HG03196 (cell line): ENCODE data around the gene DUSP6.

Experiments used
- ATAC-seq: cut with Tn5 transposase; IDR thresholded peaks from one replicate; pipeline ENCODE4 v1.9.1; 2021; ENCODE audit not compliant: unreplicated experiment

Gene DUSP6

DNA sequence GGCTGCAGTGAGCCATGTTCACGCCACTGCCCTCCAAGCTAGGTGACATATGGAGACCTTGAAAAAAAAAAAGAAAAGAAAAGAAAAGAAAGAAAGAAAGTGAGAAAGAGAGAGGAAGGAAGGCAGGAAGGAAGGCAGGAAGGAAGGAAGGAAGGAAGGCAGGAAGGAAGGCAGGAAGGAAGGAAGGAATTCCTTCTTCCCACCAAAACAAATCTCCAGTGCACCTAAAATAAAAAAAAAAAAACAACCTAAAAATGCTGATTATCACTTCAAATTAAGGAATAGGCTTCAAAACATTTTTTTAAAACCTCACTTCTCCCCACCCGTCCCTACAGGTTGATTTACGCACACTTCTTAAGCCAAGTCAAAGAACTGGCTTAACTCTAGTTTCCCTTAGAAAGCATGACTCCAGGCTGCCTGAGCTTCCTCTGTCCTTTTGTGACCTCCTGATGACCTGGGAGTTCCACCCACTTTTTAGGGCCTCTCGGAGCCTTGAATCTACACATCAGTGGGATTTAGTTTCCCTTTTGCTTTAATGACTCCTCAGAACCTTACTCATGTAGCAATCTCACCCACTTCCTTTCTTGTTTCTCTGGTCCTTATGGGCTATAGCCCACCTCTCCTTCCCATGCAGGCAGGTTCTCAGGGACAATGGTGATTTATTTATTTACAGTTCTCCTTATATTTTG is 18.6 kb downstream of the DUSP6 start:
- ATAC-seq, result peak; percentile 97

DNA sequence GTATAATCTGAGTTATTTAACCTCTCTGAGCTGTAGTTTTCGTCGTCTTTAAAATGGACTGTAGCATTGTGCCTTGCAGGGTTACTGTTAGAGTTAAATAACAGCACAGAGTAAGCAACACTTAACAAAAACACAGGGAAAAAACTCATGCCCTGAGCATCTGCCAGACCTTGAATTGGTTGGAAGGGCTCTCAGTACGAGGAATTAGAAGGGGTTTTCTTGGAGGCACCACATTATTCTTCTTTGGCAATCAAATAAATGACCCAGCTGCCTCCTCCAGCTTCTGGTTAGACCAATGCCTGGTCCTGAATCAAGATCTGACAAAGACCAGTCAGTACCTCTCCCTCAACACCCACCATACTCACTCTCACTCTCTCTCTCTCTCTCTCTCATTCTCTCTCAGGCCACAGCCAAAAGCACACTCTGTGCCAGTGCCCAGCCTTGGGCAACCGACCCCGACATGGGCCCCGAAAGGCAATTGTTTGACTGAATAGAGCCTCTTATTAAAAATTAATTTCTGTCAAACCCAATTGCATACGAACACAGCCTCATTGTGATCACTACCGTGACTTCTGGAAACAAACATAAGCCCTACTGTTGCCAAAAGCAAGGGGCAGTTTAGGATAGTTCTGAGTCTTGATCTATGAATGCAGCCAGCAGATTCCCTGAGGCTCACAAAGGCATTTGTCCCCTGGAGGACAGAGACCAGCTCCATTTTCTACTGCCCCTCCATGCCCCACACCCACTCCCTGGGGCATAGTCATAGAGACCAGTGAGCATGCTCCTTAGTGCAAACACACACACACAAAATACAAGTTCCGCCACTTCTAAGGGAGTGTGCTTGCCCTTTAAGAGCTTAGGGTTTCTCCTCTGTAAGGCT is 23.9 kb downstream of the DUSP6 start:
- no peak for ATAC-seq

DNA sequence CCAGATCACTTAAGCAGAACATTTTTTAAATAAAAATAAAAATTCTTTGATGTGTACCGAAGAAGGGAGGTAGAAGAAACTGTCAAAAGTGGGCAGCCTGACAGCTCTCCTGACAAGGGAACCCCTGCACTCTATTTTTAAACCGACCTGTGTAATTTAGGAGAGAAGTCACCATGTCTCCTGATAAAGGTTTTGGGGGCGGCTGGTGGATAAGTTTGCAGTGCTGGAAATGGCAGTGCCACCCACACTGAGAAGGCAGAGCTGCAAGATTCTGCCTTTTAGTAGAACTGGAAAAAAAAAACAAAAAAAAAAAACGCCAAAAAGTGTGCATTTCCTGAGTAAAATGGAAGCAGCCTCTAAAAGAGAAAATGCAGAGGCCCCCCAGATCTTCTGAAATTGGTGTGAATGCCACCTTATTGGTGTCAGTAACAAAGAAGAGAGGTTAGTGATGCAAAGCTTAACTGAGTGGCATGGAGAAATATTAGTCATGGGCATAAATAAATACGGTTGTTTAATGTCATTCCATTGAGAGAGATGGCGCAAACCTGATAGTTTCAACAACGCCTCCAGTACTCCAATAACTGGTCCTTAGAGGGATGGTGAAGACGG is 24.7 kb downstream of the DUSP6 start:
- no peak for ATAC-seq

DNA sequence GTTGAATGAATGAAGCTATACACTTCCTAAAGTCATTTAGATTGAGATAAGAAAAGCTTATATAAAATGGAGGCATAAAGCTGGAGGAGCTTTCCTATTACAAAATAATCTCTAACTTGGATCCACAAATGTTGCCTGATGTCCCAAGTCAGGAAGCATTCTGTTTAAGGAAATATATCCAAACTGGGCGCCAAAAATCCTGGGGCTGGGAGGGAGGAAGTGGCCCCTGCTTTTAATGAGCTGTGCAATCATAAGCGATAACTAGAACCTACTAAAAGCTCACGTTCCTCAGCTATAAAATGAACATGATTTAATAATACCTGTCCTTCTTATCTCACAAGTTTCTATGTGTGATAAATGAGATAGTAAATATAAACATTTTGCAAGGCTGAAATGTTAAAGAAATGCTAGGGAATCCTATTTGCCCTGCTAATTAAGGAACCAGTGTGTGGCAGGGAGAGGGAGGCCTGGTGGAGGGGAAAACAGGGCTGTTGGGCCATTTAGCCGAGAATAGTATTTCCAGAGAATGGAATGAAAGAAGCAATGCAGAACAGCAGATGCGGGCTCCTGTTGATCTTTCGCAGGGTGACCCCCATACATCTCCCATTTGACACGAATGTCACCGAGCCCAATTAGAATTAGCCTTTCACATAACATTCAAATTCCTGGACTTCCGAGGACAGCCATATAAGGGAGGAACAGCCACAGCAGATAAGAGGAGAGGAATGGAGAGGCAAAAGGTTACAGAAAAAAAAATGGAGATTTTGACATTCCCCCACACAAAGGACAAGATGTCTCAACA is 25.9 kb downstream of the DUSP6 start:
- no peak for ATAC-seq

DNA sequence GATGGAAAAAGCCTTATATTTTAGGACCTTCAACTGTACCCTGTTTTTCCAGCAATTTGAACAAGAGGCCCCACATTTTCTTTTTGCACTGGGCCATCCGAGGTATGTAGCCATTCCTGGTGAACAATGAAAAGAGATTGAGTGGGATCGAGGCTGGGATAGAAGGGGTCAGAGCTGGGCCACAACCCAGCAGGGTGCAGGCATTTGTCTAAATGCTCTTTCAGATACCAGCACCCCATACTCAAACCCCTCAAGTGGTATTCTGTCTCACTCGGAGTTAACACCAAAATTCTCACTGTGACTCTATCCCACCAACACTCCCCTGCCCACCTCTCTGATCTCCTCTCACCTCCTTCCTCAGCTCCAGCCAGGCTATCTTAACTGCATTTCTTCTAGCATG is 26.8 kb downstream of the DUSP6 start:
- ATAC-seq, result no peak

DNA sequence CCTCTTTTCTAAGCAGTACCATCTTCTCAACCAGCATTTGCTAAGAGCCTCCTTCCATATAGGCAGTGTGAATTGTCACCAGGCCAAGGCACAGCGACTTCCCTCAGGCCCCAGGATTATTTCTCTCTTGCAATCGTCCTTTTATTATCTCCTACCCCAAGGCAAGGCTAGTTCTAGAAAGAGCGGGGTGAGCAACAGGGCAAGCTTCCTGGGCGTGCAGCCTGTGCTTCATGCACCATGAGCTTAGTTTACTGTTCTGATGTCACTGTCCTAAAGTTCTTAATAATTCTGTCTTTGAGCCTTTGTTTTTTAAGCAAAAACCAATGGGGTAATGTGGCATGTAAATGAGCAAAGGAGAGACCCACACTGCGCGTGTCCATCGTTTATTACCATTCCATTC is 27.9 kb downstream of the DUSP6 start:
- no peak for ATAC-seq

DNA sequence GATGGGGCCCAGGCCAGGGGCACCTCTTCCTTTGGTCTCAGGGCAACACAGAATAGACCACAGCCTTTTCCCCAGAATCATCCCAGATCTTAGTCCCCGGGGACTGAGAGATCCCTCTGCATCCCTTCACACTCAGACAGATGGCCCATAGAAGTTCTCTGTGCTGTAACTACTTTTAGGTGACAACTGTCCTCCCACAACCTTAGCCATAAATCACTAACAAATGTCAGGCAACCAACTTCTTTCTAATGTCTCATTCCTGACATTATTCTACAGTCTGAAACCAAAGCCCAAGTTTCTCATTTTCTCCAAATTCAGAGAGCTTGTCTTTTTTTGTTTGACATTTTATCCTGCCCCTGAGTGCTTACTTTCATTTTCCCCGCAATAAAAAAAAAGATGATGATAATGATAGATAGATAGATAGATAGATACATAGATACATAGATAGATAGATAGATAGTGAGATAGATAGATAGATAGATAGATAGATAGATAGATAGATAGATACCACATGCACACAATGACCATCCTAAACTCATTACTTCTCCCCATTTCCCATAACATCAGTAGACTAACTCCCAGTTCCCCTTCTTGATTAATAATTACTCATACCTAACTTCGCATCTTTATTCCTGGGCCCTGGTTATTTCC is 28.6 kb downstream of the DUSP6 start:
- ATAC-seq, result no peak

DNA sequence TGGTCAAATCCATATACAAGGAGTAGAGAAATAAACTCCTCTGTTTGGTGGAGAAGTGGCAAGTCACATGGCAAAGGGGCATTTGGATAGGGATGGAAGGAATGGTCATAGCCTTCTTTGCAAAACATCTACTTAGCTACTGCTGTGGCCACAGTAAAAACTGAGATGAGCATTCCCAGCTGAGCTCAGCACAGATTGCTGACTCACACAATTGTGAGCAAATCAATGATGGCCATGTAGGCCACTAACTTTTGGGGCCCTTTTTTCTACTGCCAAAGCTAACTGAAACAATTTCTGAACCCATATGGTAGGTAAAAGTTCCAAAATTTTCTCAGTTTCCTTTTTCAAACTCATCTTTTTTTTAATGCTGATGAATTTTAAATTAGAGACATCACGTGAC is 31.6 kb downstream of the DUSP6 start:
- no peak for ATAC-seq

DNA sequence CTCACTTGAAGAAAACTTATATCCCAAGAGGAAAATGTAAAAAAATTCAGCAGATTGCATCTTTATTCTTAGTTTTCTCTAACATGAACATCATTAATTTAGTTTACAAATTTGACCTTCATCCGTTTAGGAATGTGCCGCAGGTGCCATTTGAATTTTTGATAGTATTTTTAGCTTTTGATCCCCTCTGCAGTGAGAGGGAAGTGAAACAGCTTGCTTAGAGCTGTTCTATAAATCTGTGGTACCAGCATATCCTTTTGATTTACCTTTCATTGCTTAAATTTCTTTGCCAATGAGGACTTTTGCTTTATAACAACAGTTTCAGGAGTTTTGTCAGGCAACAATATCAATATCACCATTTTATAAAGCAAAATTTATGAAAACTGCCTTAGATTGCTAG is 32.7 kb downstream of the DUSP6 start:
- ATAC-seq, result no peak

DNA sequence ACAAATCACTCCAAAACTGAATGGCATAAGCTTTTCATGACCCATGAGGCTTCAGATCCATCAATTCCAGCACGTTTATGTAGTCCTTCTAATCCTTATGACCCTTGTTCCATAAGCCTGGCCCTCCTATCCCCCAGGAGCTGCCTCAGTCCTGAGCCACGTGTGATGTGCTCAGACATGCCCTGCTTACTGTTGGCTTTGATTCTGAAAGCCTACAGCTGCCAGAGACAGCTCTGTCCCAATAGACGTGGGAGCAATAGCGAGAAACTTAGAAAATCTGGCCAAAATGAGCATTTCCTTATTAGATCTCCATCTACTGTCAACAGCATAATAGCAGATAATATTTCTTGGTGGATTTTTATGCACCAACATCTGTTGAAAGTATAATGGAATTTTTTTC is 33.2 kb downstream of the DUSP6 start:
- ATAC-seq, result no peak

DNA sequence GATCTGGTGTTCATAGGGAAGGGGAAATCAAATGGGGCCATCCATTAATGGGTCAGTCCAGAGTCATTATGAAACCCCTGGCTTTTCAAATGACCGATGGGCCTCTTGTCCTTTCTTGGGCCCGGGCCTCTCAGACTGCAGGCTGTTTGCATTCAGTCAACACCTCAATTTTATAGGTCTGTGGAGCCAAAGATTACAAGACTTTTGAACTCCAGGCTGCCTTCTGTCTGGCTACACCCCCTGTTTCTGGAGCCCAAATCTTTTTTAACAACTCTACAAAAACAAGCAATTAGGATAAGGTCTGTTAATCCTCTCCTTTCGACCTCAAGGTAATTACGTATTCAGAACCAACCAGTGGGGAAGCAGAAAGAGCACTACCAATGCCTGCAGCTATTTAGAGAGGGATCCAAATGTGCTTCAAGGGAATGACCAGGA is 35.6 kb downstream of the DUSP6 start:
- no peak for ATAC-seq

DNA sequence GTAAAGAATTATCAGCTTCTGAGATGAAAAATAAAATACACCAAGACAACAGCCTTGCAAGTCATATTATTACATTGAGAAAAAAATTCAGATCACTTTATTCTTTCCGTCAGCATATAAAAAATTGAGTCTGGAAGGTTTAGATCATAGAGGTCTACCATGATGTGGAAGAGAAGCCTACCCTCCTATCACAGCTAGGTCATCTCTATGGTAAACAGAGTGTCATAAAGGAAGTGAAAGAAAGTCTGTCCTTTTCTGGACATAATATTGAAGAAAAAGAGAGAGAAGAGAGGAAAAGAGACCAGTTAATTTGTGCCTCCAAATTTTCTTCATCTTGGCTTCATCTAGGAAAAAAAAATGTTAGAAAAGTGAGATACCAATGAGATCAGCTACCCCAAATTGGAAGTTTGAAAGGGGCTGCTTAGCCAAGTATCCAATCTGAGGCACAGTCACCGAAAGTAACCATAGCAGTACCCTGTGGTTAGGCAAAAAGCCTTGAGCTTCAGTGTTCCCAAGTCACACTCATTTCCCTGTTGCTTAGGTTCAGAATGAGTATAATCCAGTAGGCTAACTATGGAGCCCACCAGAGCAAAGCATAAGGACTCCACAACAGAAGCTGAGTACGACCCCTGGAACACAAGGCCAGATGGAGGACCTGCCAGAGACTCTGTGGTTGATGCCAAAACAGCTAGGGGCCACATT is 38.1 kb downstream of the DUSP6 start:
- no peak for ATAC-seq

DNA sequence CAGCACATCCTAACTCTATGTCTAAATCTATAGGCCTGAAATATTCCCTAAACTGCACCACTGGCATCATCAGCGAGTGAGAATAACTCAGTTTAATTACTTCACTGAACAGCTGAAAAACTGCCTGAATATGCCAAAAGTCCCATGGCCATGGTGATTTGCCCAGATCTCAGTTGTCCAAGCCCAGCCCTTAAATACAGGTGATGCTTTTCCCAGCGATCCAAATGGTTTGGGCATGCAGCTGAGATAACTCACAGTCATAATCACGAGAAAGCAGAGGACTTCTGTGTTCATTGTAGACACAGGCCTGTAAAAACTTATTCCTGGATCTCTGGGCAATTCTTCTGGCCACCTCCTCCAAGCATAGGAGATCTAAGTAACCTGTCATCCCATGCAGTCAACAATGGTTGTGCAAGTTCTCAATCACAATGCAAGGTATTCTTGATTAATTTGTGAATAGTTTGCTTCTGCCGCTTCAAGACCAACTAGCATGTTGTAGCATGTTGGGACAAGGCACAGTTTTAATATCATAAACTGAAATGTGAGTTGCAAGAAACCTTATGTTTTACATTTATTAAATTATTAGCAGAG is 40.5 kb downstream of the DUSP6 start:
- no peak for ATAC-seq

DNA sequence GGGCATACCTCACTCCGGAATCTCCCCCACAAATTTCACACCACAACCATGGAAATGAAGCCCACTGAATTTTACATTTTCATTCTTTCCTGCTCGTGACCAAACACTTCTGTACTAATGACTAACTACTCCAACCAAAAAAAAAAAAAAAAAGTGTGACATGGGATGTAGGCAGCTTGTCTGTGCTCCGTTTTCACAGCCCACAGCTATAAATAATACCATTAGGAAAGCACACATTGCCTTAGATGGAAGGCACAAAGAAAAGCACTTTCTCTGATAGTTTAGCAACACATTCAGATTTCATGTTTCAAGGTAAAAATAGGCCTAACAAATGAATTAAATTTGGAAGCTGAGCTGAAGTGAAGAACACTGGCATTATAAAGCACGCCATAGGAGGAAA is 42.5 kb downstream of the DUSP6 start:
- ATAC-seq, result no peak

DNA sequence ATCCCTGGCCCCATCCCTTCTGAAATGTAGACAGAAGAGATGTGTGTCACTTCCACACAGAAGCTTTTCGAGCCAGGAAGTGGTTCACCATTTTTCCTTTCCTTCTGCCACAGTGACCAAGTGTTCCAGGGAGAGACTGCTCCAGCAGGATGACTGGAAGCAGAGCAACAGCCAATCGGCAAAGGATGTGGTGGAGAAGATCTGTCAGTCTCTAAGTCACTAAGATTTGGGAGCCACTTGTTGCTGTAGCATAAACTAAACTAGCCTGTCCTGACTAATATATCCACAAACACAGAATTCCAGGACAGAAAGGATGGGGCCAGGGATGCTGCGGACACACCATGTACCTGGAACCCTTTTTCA is 42.9 kb downstream of the DUSP6 start:
- ATAC-seq, result no peak

DNA sequence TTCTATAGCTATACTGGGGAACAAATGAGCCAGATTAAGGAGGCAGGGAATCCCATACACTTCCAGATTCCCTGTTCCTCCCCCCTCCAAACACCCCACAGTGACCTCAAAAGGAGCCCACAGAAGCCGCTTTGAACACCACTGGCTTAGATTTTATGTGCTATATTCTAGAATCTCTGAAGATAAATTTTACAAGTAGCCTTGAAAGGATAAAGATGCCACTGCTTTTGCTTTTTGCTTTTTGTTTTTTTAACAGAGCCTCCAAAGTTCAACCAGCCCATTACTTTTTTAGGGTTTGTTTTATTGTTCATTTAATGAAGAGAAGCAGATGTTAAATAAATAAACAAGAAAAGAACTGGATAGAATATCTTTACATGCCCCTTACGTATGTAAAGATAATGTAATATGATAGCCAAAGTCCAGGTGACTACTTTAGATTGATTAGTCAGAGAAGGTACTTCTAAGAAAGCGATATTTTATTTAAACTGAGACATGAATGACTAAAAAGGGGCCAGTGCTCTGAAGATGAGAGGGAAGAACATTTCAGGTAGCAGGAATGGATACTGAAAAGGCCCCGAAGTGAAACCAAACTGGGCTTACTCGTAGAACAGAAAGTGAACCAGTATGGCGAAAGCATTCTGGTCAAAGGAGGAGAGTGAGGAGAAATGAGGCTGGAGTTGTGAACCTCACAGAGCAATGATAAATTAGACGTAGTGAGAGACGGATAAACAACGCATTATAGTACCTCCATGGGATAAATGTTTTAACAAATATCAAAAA is 44.6 kb downstream of the DUSP6 start:
- ATAC-seq, result no peak

DNA sequence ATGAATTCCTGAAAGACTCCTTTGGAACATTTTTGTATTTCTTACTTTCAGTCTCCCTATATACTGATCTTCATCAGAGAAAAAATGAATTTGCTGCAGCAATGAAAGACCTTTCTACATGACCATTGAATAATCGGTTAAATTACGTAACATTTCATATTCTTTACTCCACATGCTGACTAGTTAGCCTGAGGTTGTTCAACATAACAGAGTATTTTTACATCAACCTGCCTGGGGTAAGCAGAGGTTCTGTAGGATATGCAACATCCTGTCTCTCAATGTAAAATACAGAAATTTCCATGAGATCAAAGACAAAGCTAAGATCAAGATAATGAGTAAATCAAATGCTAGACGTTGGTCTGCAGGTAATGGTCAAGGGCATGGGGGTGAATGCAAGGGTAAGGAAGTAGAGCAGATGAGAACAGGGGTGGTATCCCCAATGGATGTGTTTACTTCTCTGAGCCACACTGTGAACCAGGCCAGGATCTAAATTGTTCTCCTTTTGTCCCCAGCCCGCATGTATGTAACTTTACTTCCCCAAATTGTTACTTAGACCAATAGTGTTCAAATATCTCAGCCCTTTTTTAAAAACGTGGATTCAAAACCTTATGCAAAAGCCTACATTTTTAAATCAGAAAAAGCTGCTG is 45.4 kb downstream of the DUSP6 start:
- no peak for ATAC-seq

DNA sequence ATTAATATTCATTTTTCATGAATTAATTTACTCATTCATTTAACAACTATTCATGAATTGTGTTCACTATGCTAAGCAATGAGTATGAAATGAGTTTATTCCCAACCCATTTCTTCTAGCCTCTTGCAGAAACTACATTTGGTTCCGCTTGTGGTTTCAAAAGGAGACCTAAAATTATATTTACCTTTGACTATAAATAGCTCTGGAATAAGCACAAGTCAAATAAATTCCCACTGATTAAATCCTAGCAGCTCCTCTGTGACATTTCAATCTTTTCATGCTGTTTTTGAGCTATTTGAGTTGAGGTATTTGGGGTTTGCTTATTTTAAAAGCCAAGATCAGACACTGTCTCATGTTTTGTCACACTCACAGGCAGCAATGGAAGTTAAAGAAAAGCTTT is 46.9 kb downstream of the DUSP6 start:
- ATAC-seq, result no peak

DNA sequence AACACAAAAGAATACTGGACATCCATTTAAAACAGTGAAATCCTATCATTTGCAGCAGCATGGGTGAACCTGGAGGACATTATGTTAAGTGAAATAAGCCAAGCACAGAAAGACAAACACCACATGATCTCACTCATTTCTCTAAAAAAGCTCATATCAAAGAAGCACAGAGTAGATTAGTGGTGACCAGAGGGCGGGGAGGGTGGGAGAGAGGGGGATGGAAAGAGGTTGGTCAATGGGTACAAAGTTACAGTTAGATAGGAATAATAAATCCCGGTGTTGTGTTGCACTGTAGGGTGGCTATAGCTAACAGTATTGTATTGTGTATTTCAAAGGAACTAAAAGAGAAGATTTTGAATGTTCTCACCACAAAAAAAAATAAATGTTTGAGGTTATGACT is 52.4 kb downstream of the DUSP6 start:
- no peak for ATAC-seq
